Memory B cell (primary cell): ENCODE measurements around the gene GPATCH8.
"Not testable (repeated sequence)": the region's sequence is repeated elsewhere in the genome, so short reads cannot be mapped to it uniquely, and the experiment has no call there.

ENCODE experiments used
- ATAC-seq: fragments of 150-1000 bp; cut with Tn5 transposase; 2 replicates; pipeline ENCODE4 v1.10.0; 2021; ENCODE audit warnings: low read depth, mild to moderate bottlenecking, moderate library complexity
- DNase-seq, 2 donors: peaks; one replicate each; pipeline ENCODE4 v3.0.0; 2022; ENCODE audit warnings: low spot score in 2 of 2
- H3K27ac Mint-ChIP-seq: one replicate; pipeline ENCODE4 v1.8.0; 2022; ENCODE audit warnings: mild to moderate bottlenecking, moderate library complexity, mixed read lengths
- H3K27me3 Mint-ChIP-seq: one replicate; pipeline ENCODE4 v1.8.0; 2022; ENCODE audit warnings: mixed read lengths
- H3K36me3 Mint-ChIP-seq: one replicate; pipeline ENCODE4 v1.8.0; 2022; ENCODE audit warnings: mild to moderate bottlenecking, mixed read lengths
- H3K4me1 Mint-ChIP-seq: one replicate; pipeline ENCODE4 v1.8.0; 2022; ENCODE audit warnings: mixed read lengths
- H3K4me3 Mint-ChIP-seq: one replicate; pipeline ENCODE4 v1.8.0; 2022; ENCODE audit warnings: mild to moderate bottlenecking, moderate library complexity, mixed read lengths
- H3K9me3 Mint-ChIP-seq: one replicate; pipeline ENCODE4 v1.8.0; 2022; ENCODE audit warnings: mixed read lengths

Gene GPATCH8

DNA sequence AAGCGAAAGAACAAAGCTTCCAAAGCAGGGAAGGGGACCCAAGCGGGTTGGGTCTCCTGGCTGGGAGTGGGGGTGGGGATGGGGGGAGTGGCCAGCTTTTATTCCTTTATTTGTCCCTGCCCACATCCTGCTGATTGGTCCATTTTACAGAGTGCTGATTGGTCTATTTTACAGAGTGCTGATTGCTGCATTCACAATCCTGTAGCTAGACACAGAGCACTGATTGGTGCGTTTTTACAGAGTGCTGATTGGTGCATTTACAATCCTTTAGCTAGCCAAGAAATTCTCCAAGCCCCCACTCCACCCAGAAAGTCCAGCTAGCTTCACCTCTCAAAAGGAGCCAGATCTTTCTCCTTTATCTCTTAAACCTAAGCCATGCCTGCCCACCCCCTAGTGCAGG lies 34.7 kb upstream of the GPATCH8 start:
- not testable (repeated sequence) for DNase-seq, H3K36me3 Mint-ChIP-seq, ATAC-seq, H3K9me3 Mint-ChIP-seq, H3K4me3 Mint-ChIP-seq, H3K27ac Mint-ChIP-seq
- peaks cover 13% of the 10 kb centered on the region for H3K4me1 Mint-ChIP-seq
- peaks cover 14% of the 10 kb centered on the region for H3K27me3 Mint-ChIP-seq

- H3K27ac Mint-ChIP-seq: no peak overlapping the region
- no peak for DNase-seq
- H3K36me3 Mint-ChIP-seq: no peaks in the 10 kb centered on the region
- peaks cover 13% of the 10 kb centered on the region for H3K4me1 Mint-ChIP-seq
- ATAC-seq: no peak
- no peak overlapping the region for H3K4me3 Mint-ChIP-seq
- no peaks in the 10 kb centered on the region for H3K9me3 Mint-ChIP-seq
- H3K27me3 Mint-ChIP-seq: peaks cover 6% of the 10 kb centered on the region
These were observed 33.1 kb upstream of the GPATCH8 start for GRCh38 chr17:44536090-44536953.

DNA sequence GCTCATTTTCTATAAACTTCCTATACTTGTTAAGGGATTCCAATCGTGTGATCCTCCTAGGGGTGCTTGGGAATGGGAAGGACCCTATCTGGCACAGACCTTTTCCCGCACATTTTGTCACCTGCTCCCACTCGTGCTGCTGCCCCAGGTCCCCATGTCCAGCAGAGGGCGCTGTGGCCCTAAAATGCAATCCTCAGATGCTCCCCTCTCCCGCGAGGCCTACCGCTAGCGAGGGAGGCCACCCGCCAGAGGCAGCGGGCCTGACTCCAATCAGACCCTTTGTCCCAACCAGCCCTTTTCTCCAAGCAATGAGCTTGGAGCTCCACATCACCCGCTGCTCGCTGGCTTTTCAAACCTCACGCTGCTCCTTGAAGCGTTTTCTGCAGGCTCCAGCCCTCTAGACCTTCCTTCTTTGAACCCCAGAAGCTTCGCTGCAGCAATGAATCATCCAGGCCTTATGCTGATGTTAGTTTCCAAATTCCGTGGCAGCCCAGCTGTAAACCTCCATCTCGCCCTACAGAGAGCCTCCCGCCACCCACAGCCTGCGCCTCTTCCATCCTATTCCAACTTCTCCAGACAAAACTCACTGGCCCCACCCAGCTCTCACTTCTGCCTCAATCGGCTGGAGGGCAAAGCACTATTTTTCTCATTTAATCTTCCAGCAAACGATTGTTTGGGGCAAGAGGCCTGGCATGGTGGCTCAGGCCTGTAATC lies 30.5 kb upstream of the GPATCH8 start:
- Mint-ChIP-seq H3K4me1 (peaks cover 13% of the 10 kb centered on the region), H3K27me3 (peaks cover 4% of the 10 kb centered on the region), H3K4me3 (peak overlapping the region; percentile 12), H3K27ac (no peak overlapping the region), H3K9me3 (no peaks in the 10 kb centered on the region), H3K36me3 (no peaks in the 10 kb centered on the region)
- ATAC-seq: peak; percentile 99
- peak; percentile 86 to 94 for DNase-seq

DNA sequence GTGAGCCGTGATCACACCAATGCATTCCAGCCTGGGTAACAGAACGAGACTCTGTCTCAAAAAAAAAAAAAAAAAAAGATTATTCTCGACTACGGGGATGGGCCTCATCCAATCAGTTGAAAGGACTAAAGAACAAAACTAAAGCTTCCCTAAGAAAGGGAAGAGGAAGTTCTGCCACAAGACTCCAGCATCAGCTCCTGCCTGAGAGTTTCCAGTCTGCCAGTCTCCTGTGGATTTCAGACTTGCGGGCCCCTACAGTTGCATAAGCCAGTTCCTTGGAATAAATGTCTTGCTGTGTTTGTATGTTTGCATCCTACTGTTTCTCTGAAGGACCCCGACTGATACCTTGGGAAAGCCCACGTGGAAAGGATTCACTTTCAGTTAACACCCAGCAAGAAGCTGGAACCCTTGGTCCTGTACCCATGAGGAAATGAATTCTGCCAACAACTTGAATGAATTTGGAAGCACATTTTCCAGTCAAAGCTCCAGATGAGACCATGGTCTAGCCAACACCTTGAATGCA lies 27.8 kb upstream of the GPATCH8 start:
- Mint-ChIP-seq H3K27ac (no peak overlapping the region), H3K9me3 (peaks cover 5% of the 10 kb centered on the region)

GRCh38 chr17:44529864-44530263 lies 26.7 kb upstream of the GPATCH8 start:
- H3K27me3 Mint-ChIP-seq: peaks cover 3% of the 10 kb centered on the region
- DNase-seq (no peak), ATAC-seq (no peak)
- no peak overlapping the region for H3K4me3 Mint-ChIP-seq
- H3K36me3 Mint-ChIP-seq: no peaks in the 10 kb centered on the region
- peaks cover 8% of the 10 kb centered on the region for H3K4me1 Mint-ChIP-seq
- H3K27ac Mint-ChIP-seq: no peak overlapping the region
- peaks cover 5% of the 10 kb centered on the region for H3K9me3 Mint-ChIP-seq

More for the DNA sequence above, 27.8 kb upstream of the GPATCH8 start:
- peaks cover 3% of the 10 kb centered on the region for H3K27me3 Mint-ChIP-seq
- no peak for ATAC-seq
- peaks cover 10% of the 10 kb centered on the region for H3K4me1 Mint-ChIP-seq
- no peak overlapping the region for H3K4me3 Mint-ChIP-seq
- H3K36me3 Mint-ChIP-seq: no peaks in the 10 kb centered on the region
- DNase-seq: no peak

DNA sequence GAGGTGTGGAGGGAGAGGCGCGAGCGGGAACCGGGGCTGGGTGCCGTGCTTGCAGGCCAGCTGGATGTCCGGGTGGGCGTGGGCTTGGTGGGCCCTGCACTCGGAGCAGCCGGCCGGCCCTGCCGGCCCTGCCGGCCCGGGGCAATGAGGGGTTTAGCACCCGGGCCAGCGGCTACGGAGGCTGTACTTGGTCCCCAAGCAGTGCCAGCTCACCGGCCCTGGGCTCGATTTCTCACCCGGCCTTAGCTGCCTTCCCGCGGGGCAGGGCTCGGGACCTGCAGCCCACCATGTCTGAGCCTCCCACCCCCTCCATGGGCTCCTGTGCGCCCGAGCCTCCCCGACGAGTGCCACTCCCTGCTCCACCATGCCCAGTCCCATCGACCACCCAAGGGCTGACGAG lies 24.7 kb upstream of the GPATCH8 start:
- ATAC-seq: no peak
- H3K36me3 Mint-ChIP-seq: no peaks in the 10 kb centered on the region

DNA sequence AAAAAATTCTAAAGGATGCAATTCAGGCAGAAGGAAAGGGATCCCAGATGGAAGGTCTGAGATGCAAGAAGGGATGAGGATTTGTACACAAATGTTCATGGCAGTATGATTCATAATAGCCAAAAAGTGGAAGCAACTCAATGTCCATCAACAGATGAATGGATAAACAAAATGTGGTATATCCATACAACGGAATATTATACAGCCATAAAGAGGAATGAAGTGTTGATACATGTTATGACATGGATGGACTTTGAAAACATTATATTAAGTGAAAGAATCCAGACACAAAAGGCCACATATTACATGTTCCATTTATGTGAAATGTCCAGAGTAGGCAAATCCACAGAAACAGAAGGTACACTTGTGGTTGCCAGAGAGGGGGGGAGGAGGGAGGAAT lies 23.9 kb upstream of the GPATCH8 start:
- Mint-ChIP-seq H3K4me1 (no peaks in the 10 kb centered on the region), H3K27ac (no peak overlapping the region), H3K4me3 (no peak overlapping the region), H3K9me3 (peaks cover 5% of the 10 kb centered on the region), H3K27me3 (peaks cover 7% of the 10 kb centered on the region), H3K36me3 (no peaks in the 10 kb centered on the region)
- no peak for ATAC-seq
- DNase-seq: no peak

More for the DNA sequence above, 24.7 kb upstream of the GPATCH8 start:
- H3K4me3 Mint-ChIP-seq: no peak overlapping the region
- no peak overlapping the region for H3K27ac Mint-ChIP-seq
- H3K9me3 Mint-ChIP-seq: peaks cover 5% of the 10 kb centered on the region
- H3K27me3 Mint-ChIP-seq: peaks cover 7% of the 10 kb centered on the region
- no peak for DNase-seq
- no peaks in the 10 kb centered on the region for H3K4me1 Mint-ChIP-seq

DNA sequence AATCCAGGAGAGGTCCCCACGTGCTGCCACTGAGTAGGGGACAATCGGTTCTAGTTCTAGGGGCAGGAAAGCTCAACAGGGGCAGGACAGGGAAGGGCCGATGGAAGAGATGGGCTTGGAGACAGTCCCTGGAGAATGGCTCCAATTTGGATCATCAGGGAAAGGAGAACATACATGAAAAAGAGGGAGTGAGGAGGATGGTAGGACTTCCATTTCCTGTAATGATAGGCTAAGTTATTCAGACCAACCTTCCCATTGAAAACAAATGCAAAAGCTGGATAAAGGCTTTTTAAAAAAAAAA lies 20.4 kb upstream of the GPATCH8 start:
- Mint-ChIP-seq H3K27me3 (peaks cover 5% of the 10 kb centered on the region), H3K4me3 (no peak overlapping the region), H3K27ac (no peak overlapping the region), H3K9me3 (peaks cover 5% of the 10 kb centered on the region), H3K4me1 (no peaks in the 10 kb centered on the region), H3K36me3 (no peaks in the 10 kb centered on the region)
- DNase-seq (no peak), ATAC-seq (no peak)

DNA sequence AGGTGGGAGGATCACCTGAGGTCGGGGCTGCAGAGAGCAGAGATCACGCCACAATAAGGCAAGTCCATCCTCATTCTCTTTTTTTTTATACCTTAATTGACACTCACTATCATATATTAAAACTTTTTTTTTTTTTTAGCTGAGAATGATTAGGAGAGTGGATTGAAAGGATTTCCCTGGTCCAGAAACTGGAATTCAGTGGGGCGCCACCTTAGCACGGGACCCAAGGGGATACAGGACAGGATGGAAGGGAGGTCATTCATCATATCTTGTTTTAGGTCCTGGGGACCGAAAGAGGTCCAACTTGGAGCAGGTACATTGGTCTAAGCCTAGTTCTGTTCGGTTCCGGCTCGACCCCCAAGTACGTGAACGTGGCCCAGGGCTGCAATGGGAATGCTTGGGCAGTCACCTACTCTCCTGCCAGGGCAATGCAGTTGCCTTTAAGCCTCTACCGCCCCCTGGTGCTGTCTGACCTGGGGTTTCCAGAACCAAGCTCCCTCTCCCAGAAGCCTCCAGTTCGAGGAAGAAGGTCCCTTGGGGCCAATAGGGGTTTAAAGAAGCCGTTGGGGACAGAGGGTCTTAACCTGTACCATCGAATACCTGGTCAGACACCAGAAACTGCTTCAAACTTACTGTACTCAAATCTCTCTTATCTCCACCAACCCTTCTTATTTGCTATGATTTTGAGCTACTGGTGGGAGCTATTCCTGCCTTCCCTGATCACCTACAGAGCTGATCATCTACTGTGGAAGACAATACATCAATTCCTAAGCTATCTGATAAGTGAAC lies 19.9 kb upstream of the GPATCH8 start:
- H3K36me3 Mint-ChIP-seq: no peaks in the 10 kb centered on the region
- no peaks in the 10 kb centered on the region for H3K4me1 Mint-ChIP-seq
- no peak for ATAC-seq
- H3K27me3 Mint-ChIP-seq: peaks cover 8% of the 10 kb centered on the region
- H3K9me3 Mint-ChIP-seq: peaks cover 5% of the 10 kb centered on the region
- H3K27ac Mint-ChIP-seq: no peak overlapping the region
- H3K4me3 Mint-ChIP-seq: no peak overlapping the region
- DNase-seq: no peak

DNA sequence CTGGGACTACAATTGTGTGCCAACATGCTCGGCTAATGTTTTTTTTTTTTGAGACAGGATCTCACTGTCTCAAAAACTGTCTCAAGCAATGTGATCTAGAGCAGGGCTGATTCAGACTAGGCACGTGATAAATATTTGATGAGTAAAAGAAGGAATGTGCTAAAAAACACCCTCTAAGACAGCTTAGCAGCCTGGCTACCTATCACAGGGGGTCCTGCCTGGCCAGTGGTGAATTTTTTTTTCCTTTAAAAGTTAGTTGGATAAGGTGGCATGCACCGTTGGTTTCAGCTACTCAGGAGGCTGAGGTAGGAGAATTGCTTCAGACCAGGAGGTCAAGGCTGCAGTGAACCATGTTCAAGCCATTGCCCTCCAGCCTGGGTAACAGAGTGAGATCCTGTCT lies 14.8 kb upstream of the GPATCH8 start:
- H3K4me3 Mint-ChIP-seq: no peak overlapping the region
- peaks cover 8% of the 10 kb centered on the region for H3K27me3 Mint-ChIP-seq
- H3K36me3 Mint-ChIP-seq: no peaks in the 10 kb centered on the region
- H3K9me3 Mint-ChIP-seq: no peaks in the 10 kb centered on the region
- no peak overlapping the region for H3K27ac Mint-ChIP-seq
- ATAC-seq (no peak), DNase-seq (no peak)
- H3K4me1 Mint-ChIP-seq: no peaks in the 10 kb centered on the region

DNA sequence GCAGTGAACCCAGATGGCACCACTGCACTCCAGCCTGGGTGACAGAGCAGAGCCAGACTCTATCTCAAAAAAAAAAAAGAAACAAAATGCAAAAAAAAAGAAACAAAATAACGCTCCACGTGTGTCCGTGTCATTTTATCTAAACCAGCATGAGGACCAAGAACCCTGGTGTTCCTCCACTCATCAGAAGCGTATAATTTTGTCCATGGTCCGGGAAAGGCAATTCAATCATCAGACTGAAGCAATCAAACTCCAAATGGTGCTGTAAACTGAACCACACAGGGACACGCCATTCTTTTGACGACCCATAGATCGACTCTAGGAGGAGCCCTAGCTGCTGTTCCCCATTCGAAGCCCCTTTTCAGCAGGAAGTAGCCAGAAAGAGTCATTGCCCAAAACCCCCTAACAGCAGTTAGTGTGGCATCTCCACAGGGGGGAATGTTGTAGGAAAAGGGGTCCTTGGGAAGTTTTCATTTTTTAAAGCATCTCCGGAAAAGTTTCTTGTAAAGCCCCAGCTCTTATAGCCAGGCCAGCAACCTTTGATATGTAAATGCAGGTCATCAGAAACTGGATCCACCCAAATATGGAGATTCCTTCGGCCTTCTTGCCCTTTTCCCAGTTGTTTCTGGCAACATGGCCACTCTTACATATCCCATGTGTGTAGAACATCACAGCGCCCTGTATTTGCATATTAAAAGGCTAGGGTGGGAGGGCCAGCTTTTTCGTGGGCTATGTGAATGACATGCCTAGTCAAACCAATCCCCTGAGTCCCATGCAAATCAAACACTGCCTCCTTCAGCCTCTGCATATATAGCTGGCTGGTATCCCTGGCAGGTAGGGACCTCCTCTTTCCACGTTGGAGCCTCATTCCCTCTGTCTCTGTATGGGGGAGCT lies 8.3 kb upstream of the GPATCH8 start:
- not testable (repeated sequence) for H3K9me3 Mint-ChIP-seq, DNase-seq, H3K36me3 Mint-ChIP-seq, H3K4me1 Mint-ChIP-seq, H3K27ac Mint-ChIP-seq, H3K4me3 Mint-ChIP-seq
- H3K27me3 Mint-ChIP-seq: peaks cover 10% of the 10 kb centered on the region
- ATAC-seq: peak; percentile 35

DNA sequence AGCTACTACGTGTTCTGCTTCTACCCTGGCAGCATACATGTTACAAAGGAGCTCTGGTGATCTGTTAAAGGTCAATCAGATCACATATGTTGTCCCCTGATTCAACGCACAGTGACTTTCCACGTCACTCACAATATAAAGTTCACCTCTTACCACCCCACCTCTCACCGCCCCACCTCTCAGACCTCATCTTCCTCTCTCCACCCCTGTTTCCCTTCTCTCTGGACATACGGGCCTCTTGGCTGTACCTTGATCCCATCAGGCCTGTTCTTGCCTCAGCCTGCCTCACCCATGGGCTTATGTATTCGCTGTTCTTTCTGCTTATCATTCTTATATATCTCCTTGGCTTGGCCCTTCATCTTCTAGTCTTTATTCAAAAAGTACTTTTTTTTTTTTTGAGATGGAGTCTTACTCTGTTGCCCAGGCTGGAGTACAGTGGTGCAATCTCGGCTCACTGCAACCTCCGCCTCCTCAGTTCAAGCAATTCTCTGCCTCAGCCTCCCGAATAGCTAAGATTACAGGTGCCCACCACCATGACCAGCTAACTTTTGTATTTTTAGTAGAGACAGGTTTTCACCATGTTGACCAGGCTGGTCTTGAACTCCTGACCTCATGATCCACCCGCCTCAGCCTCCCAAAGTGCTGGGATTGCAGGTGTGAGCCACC lies 3.9 kb upstream of the GPATCH8 start:
- not testable (repeated sequence) for H3K27ac Mint-ChIP-seq, H3K4me3 Mint-ChIP-seq, ATAC-seq, DNase-seq, H3K36me3 Mint-ChIP-seq, H3K4me1 Mint-ChIP-seq, H3K9me3 Mint-ChIP-seq
- peaks cover 11% of the 10 kb centered on the region for H3K27me3 Mint-ChIP-seq
